ENCODE data around the gene ENDOV.

ENDOV gene

GRCh38 chr17:80441598-80442322 lies 26.8 kb downstream of the ENDOV start:
- H3K4me3 ChIP-seq (ENCODE audit: low read depth, low read length) = no peak overlapping the region
- POLR2A ChIA-PET = no interaction called here
- no peak for DNase-seq (ENCODE audit: low read depth, low spot score)
- TF ChIP-seq CTCF (IDR thresholded peaks at IDR 0.05; ENCODE audit: insufficient read depth, low read length, missing control alignments) = no peak
- CTCF ChIA-PET = interaction anchor here (1.0 kb wide), 1 partner anchor 134 kb away, joined by 4 read pairs; no protein-coding TSS in a partner anchor

GRCh38 chr17:80442323-80442659 lies 27.3 kb downstream of the ENDOV start:
- DNase-seq (ENCODE audit: low read depth, low spot score) = no peak
- ChIA-PET POLR2A (interaction anchor here (0.8 kb wide), 1 partner anchor 12 kb away, joined by 4 read pairs; no protein-coding TSS in a partner anchor), CTCF (no interaction called here)
- H3K4me3 ChIP-seq (ENCODE audit: low read depth, low read length) = no peak overlapping the region
- TF ChIP-seq CTCF (IDR thresholded peaks at IDR 0.05; ENCODE audit: insufficient read depth, low read length, missing control alignments) = no peak

GRCh38 chr17:80442764-80443163 lies 27.8 kb downstream of the ENDOV start:
- no peak for DNase-seq (ENCODE audit: low read depth, low spot score)
- no peak for TF ChIP-seq CTCF (IDR thresholded peaks at IDR 0.05; ENCODE audit: insufficient read depth, low read length, missing control alignments)
- no peak overlapping the region for H3K4me3 ChIP-seq (ENCODE audit: low read depth, low read length)
- ChIA-PET CTCF (interaction anchor here (2.1 kb wide), 1 partner anchor 16 kb away, joined by 6 read pairs; no protein-coding TSS in a partner anchor), POLR2A (interaction anchor here (0.8 kb wide), 1 partner anchor 12 kb away, joined by 4 read pairs; no protein-coding TSS in a partner anchor)

- CTCF ChIA-PET = interaction anchor here (2.1 kb wide), 1 partner anchor 16 kb away, joined by 6 read pairs; no protein-coding TSS in a partner anchor
- no peak overlapping the region for H3K4me3 ChIP-seq (ENCODE audit: low read depth, low read length)
- no peak for DNase-seq (ENCODE audit: low read depth, low spot score)
- TF ChIP-seq CTCF (IDR thresholded peaks at IDR 0.05; ENCODE audit: insufficient read depth, low read length, missing control alignments) = no peak
- POLR2A ChIA-PET = no interaction called here
Observed at GRCh38 chr17:80443498-80443897, 28.5 kb downstream of the ENDOV start.

GRCh38 chr17:80443916-80444643 lies 29.1 kb downstream of the ENDOV start:
- DNase-seq (ENCODE audit: low read depth, low spot score) = no peak
- no peak for TF ChIP-seq CTCF (IDR thresholded peaks at IDR 0.05; ENCODE audit: insufficient read depth, low read length, missing control alignments)
- ChIA-PET CTCF (interaction anchor here (2.1 kb wide), 1 partner anchor 17 kb away, joined by 6 read pairs; no protein-coding TSS in a partner anchor), POLR2A (no interaction called here)
- H3K4me3 ChIP-seq (ENCODE audit: low read depth, low read length) = no peak overlapping the region

- TF ChIP-seq CTCF (IDR thresholded peaks at IDR 0.05; ENCODE audit: insufficient read depth, low read length, missing control alignments) = no peak
- CTCF ChIA-PET = interaction anchor here (0.7 to 2.1 kb wide), 2 partner anchors 17 to 18 kb away, joined by 3 to 6 read pairs; no protein-coding TSS in a partner anchor
- DNase-seq (ENCODE audit: low read depth, low spot score) = no peak
- POLR2A ChIA-PET = no interaction called here
- no peak overlapping the region for H3K4me3 ChIP-seq (ENCODE audit: low read depth, low read length)
Observed at GRCh38 chr17:80444644-80444979, 29.6 kb downstream of the ENDOV start.

Data from AG04449 (cell line).